GM23338 (cell line): ENCODE measurements around the gene CNTNAP1. TPM values are rescaled to one million over a fixed set of nuclear protein-coding genes. Genes with fewer than 3 reads are reported as not detected.

ENCODE experiments used
- ETS1 ChIP-seq: IDR thresholded peaks from 2 replicates; pipeline ENCODE4 v1.6.1; 2016; ENCODE audit warnings: antibody characterized with exemption
- EZH2phosphoT487 ChIP-seq: fragments of 200-600 bp; sonication (generic); IDR thresholded peaks from one replicate; pipeline ENCODE4 v1.8.1; 2018; ENCODE audit warnings: antibody characterized with exemption; ENCODE audit not compliant: unreplicated experiment
- NANOG ChIP-seq: IDR thresholded peaks from 2 replicates; pipeline ENCODE4 v1.6.1; 2016; ENCODE audit warnings: antibody characterized with exemption, borderline replicate concordance
- POLR2AphosphoS5 ChIP-seq: IDR thresholded peaks from 2 replicates; pipeline ENCODE4 v1.6.1; 2016; ENCODE audit warnings: antibody characterized with exemption, low read depth
- REST ChIP-seq: IDR thresholded peaks from one replicate; pipeline ENCODE4 v1.6.1; 2018; ENCODE audit warnings: antibody characterized with exemption; ENCODE audit not compliant: unreplicated experiment
- STAT1 ChIP-seq: IDR thresholded peaks from one replicate; pipeline ENCODE4 v1.6.1; 2016; ENCODE audit warnings: antibody characterized with exemption; ENCODE audit not compliant: unreplicated experiment
- ZNF462 ChIP-seq: fragments of 250-450 bp; sonication (Bioruptor Pico); IDR thresholded peaks from 2 replicates; pipeline ENCODE4 v1.5.0; 2020; ENCODE audit warnings: mild to moderate bottlenecking, moderate library complexity
- polyA plus RNA-seq: library from polyadenylated mRNA; unstranded; fragments of >200 nt; fragmentation: Nextera tagmentation; extraction: Ambion mirVana; gene quantifications from 2 replicates; pipeline ENCODE4 v1.2.1, GENCODE V29; 2016
- total RNA-seq: library from RNA; depleted of rRNA; stranded (reverse); fragments of >200 nt; shearing (Covaris generic); gene quantifications from 2 replicates; pipeline ENCODE4 v1.2.3, GENCODE V29; 2014

Gene CNTNAP1
- total and polyA plus RNA-seq, 2 experiments from 2014 or later, result 1.3 to 5.0 TPM

- TF ChIP-seq ZNF462 (CRISPR knock-in tag) (no peak), STAT1 (no peak), EZH2phosphoT487 (no peak), ETS1 (no peak), POLR2AphosphoS5 (no peak), NANOG (no peak), REST (no peak)
These were observed 8.3 kb downstream of the CNTNAP1 start (continued) for GRCh38 chr17:42690596-42690995.
